HG03565 (cell line): ENCODE data around the gene PELI2.
"Not testable (repeated sequence)": the region's sequence is repeated elsewhere in the genome, so short reads cannot be mapped to it uniquely, and the experiment has no call there.

ENCODE experiments used
- ATAC-seq: cut with Tn5 transposase; IDR thresholded peaks from one replicate; pipeline ENCODE4 v1.9.1; 2021; ENCODE audit warnings: mild to moderate bottlenecking, moderate library complexity; ENCODE audit not compliant: unreplicated experiment

Gene PELI2

DNA sequence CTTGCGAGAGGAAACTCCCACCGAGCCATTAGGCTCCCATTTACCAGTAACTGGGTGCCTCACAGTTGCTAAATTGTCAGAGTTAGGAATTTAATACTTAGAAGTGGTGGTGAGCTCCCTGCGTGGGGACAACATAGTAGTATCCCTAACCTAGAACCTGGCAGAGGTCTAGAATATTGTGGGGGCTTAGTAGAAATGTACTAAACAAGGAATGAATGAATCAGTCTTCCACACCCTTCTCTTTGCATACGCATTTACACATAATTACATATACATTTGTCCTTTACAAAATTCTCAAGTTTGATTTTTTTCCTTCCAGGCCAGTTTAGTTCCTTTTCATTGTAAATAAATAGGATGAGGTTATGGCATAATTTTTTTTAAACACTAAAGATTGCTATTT lies 24.1 kb downstream of the PELI2 start:
- no peak for ATAC-seq

DNA sequence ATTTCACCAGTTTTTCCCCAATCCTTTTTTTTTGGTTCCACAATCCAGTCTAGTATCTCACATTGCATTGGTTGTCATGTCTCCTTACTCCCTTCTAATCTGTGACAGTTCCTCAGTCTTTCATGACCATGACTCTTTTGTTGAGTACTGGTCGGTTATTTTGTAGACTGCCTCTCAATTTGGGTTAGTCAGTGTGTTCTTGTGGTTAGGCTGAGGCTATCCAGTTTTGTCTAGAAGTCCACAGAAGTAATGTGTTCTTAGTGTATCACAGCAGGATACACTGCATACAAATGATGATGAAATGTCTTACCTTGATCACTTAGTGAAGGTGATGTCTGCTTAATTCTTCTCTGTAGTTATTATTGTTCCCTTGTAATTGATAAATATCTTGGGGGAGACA lies 24.8 kb downstream of the PELI2 start:
- no peak for ATAC-seq

DNA sequence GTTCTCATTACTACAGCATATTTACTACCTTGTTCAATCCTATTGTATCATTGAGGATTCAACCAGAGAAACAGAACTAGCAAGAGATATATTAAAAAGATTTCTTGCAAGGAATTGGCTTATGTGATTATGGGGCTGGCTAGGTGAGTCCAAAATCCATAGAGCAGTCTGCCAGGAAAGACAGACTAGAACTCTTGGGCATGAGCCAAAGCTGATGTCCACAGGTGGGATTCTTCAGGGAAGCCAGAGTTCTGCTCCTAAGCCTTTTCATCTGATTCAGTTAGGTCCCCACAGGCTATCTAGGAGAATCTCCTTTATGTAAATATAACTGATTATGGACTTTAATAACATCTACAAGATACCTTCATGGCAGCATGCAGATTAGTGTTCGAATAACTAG lies 26.0 kb downstream of the PELI2 start:
- ATAC-seq, result no peak

DNA sequence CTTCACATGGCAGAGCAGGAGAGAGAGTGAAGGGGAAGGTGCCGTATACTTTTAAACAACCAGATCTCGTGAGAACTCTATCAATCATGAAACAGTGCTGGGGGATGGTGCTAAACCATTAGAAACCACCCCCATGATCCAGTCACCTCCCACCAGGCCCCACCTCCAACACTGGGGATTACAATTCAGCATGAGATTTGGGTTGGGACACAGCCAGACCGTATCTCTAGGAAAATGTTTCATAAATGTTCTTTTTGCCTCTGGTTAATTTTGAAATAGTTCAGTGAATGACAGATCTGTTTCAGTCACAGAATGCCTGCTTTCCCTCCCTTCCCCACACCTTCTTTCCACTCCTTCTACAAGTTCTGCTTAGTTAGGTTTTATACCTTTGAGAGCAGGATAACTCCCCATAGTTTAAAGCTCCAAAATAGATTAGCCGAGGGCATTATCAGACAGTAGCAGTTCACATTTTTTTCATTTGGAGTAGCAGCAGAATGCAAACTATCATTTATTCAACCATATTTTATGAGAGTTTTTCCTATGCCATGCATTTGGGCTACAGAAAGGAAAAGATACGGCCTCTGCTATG lies 27.1 kb downstream of the PELI2 start:
- no peak for ATAC-seq

DNA sequence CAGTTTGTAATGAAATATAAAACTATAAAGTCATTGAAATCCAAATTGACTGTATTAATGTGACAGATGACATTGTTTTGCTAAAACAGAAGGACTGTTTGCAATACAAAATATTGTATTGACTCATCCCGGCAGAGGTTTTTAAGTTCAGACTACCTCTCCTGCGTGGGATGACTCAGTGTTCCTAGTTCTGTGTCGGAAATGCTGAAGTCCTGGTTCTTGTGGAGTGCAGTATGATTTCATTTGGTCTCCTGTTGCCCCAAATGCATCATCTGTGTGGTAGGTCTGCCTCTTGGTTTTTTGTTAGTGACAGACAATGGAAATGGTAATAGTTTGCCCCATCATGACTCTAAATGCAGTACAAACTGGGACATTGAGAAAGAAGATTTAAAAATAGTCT lies 27.8 kb downstream of the PELI2 start:
- no peak for ATAC-seq

DNA sequence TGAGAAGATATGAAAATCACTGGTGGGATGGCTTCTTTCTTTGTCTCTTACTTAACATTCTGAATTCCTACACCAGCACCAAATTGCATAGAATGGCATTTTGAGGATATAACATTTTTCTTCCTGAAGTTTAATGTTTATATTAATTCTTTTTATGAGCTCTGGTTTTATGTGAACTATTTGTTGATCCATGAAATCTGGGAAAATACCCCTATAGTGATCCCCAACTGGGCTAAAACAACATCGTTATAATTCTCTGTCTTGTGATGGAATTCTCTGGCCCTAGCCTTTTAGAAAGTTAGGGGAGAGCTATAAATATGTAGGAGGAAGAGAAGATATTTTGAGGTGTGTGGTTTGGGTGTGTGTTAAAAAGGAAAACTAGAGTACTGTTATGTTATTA lies 29.2 kb downstream of the PELI2 start:
- ATAC-seq, result no peak

DNA sequence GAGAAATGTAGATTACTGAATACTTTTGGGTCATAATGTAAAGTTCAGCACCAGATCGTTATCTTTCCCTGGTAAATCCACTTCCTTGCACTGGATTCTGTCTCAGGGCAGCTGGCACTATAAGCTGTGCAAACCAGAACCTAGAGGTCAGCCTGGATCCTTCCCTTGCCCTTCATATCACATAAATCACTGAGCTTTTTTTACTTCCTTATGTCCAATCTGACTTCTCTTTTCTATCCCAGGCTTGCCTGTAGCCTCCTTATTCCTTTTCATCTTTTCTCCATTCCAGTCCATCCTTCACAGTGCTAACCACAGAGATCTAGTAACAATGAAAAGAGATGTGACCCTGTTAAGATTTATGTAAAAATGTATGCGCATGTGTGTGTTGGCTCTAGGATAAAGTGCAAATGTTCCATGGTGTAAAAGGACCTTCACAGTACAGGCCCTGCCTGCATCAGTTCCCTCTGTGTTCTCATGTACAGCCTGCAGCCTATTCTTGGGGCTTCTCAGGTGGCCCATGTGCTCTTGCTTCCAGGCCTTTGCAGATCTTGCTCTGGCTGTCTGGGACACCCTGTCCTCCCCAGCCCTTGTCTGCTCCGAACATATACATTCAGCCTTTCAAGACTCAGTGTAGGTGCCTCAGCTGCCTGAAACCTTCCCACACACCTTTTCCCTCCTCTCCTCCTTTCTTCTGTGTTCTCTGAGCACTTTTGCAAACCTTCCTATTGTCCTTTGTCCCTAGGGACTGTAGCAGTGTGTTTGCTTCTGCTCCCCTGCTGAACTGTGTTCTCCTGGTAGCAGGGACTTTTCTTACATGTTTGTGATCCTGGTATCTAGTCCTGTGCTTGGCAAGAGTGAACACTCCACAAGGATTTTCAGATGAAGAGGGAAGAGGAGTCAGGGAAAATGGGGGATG lies 30.0 kb downstream of the PELI2 start:
- no peak for ATAC-seq

DNA sequence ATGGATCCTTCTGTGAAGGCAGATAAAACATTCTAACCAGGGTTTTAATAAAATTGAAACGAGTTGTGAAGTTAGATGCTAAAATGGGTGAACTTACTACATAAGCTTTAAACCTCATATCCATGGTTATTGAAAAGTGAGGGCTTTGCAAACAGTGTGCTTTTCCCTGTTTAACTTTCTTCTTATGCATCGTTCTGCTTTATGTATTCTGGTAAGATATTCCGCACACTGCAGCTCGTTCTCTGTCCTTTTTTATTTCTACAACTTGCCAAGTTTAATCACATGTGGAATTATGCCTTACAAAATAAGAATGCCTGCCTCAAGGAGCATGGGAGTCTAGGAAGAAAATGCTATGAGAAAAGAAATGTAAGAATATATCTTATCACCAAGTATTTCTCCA lies 30.9 kb downstream of the PELI2 start:
- ATAC-seq, result no peak

DNA sequence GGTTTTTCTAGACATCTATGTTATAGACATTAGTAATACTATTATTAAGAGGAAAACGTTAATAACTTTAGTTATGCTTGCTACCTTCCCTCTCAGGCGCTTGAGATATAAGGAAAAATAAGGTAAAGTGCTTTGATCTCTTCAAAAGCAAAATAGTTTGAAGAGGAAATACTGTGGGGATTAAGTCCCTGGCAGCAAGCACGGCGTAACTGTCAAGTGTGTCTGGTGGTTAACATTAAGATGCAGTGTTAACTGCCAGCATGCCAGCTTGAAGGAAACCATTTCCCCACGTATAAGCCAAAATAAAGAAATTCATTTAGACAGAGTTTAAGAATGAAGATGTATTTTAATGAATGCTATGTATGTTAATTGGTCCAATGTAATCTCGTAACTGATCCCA lies 31.8 kb downstream of the PELI2 start:
- no peak for ATAC-seq

DNA sequence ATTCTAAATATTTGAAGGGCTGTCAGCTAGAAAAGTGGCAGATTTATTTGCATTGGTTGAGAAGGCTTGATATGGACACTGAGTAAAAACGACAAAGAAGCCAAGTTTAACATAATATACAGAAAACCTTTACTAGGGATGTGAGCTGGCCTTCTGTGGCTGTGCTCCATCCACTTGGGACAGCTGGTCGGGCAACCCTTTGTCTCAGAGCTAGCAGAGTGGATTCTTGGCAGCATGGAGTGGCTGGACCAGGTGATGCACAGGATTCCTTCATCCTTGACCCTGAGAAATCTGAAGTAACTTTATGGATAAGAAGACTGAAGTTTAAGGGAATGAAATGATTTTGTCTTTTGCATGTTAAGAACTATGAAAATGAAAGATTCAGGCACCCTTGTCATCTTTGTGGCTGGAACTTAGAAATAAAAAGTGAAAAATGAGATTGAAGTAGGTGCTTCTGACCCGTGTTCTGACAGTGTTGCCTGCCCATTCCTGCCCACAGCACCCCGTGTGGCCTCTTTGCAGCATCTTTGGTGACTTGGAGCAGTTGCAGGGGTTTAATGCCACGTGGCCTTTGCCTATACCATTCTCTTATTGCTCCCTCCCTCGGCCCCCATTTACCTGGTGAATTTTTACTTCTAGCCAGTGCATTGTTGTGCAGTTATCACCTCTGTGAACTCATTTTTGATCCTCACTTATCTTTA lies 32.6 kb downstream of the PELI2 start:
- no peak for ATAC-seq

DNA sequence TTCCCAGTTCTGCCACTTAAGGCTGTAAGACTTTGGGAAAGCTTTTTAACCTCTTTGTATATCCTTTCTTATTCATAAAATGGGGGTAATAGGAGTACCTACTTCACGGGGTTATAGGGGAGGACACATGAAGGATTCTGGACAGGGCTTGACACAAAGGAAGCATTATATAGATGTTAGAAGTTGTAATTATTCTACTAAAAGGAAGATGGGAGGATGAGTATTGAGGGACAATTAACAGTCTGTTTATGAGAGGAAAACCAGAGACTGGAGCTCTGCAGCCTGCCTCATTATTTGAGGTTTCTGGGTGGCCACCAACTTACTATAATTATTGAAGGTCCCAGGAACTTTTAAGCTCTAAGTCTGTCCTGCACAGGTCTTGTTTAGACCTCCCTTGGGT lies 34.0 kb downstream of the PELI2 start:
- ATAC-seq, result no peak

DNA sequence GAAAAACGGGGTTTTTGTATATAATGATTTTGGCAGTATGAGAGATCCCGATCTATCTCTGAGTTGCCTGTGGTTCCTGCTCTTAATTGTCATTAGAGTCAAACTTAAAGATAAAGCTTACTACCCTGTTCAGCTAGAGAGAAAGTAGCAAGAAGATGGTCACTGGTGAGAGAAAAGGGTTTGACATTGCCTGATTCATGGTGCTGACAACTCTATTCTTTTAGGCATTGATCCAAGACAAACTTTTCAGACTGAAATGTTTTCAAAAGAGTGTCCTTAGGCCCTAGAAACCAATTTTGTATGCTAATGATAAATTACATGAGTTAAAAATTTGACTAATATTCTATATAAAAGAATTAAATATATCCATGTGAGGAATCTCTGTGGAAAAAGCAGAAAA lies 35.1 kb downstream of the PELI2 start:
- ATAC-seq, result no peak

DNA sequence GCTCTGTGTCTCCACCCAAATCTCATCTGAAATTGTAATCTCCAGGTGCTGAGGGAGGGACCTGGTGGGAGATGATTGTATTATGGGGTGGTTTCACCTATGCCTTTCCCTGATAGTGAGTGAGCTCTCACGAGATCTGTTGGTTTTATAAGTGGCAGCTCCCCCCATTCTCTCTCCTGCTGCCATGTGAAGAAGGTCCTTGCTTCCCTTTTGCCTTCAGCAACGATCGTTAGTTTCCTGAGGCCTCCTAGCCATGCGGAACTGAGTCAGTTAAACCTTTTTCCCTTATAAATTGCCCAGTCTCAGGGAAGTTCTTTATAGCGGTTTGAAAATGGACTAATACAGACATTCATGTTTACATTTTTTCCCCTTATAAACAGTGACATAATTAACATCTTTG lies 36.1 kb downstream of the PELI2 start:
- no peak for ATAC-seq

DNA sequence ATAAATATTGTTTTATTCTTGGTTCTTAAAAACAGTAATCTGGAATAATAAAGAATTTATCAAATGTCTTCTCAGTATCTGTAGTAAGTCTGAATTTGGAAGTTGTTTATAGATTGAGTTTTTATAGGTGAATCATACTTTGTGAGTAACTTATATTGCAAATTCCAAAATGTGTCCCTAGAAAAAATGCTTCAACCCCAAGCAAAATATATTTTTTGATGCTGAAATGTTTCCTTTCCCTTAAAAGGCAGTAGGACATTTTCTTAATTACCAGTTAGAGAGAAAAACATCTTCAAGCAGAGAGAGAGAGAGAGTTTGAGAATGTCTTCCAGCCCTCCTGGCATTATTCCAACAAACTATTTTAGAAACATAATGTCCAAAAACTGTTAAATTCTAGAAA lies 37.9 kb downstream of the PELI2 start:
- ATAC-seq, result no peak

DNA sequence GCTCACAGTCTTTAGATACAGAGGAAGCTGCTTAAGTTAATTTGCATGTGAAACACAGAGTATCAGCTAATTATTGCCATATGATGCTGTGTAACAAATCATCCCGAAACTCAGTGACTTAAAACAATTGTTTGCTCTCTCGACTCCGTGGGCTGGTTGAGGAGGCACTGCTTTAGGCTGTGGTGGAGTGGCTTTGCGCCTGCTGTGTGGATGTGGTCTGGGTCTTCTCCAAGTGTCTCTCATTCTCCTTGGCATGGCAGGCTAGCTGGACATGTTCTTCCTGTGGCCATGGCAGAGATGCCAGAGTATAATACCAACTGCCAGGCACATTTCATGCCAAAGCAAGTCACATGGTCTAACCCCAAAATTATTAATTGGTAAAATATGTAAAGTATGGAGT lies 40.9 kb downstream of the PELI2 start:
- ATAC-seq, result no peak

DNA sequence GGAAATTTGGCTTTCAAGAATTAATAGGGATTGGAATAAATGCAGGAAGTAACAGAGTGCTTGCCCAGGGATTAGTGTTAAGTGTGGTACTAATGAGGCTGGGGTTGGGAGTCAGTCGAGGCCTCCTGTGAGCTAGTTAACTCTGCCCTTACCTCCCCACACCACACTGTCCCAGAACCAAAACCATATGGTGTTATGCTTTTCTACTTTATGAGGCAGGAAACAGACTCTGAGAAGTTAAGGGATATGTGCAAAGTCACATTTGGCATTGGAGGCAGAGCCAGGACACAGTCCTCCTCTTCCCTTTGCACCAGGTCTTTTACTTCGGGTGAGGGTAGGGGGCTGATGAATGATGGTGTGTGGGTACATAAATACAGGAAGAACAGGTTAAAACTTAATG lies 41.9 kb downstream of the PELI2 start:
- no peak for ATAC-seq

DNA sequence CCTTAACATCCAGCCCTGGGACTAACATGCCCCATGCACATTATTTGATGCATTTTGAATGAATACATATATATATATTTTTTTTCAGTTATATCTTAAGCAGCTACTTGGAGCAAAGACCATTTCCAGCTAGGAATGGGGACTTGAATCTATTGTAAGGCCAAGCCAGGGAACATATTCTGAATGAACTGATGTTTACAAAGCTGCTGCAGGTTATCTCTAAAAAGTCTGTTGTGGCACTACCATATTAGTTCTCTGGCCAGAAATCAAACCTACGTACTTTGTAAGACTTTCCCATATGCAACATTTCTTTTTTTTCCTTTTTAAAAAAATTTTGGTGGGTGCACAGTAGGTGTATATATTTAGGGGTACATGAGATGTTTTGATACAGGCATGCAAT lies 43.4 kb downstream of the PELI2 start:
- no peak for ATAC-seq

DNA sequence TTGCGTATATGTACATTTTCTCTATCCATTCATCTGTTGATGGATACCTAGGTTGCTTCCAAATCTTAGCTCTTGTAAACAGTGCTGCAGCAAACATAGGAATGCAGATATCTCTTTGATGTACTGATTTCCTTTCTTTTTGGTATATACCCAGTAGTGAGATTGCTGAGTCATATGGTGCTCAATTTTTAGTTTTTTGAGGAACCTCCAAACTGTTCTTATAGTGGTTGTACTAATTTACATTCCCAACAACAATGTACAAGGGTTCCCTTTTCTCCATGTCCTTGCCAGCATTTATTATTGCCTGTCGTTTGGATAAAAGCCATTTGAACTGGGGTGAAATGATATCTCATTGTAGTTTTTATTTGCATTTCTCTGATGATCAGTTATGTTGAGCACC lies 44.3 kb downstream of the PELI2 start:
- no peak for ATAC-seq

DNA sequence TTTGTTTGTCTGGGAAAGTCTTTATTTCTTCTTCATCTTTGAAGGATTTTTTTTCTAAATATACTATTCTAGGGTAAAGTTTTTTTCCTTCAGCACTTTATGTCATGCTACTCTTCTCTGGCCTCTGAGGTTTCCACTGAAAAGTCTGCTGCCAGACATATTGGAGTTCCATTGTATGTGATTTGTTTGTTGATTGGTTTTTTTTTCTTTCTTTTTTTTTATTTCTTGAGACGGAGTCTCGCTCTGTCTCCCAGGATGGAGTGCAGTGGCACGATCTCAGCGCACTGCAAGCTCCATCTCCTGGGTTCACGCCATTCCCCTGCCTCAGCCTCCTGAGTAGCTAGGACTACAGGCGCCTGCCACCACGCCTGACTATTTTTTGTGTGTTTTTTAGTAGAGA lies 48.4 kb downstream of the PELI2 start:
- ATAC-seq, result not testable (repeated sequence)

DNA sequence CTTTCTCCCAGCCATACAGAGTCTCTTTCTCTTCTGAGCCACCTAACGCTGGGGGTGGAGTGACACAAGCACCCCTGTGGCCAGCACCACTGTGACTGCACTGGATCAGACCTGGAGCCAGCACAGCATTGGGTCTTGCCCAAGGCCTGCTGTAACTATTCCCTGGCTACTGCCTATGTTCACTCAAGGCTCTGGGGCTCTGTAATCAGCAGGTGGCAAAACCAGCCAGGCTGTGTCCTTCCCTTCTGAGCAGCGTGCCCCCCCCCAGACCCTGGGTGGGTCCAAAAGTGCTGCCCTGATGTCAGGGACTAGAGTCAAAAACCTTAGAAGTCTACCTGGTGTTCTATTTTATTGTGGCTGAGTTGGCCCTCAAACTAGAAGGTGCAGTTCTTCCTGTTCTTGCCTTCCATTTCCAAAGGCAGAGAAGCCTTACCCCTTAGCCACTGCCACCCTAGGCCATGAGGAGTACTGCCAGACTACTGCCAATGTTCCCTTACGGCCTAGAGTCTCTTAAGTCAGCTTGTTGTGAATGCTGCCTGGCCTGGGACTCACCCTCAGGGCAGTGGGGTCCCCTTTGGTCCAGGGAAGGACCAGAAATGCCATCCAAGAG lies 49.9 kb downstream of the PELI2 start:
- no peak for ATAC-seq

DNA sequence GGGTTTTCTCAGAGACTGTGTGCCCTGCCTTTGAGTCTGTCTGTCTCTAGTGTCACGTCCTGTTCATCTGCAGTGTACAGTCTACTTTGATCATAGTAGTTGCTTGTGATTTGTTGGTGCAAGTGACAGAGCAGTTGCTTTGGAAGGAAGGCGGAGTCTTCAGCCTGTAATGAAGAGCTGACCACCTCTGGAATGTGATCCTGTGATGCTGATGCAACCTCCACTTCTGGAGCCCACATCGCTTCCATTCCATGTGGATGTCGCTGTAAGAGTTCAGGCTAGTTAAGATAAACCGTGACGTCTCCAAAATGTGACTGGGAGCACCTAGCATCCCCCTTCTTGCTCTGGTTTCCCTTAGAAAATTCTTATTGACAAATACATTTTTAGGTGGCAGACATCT lies 51.8 kb downstream of the PELI2 start:
- no peak for ATAC-seq
